Mesendoderm (in vitro differentiated cells): ENCODE data around the gene DDRGK1.

ENCODE experiments used
- DNase-seq: peaks from one replicate; pipeline ENCODE4 v3.0.0; 2013
- H2AK5ac ChIP-seq: 2 replicates; pipeline ENCODE4 v1.6.1; 2013; ENCODE audit warnings: low read length, inconsistent platforms
- H2BK120ac ChIP-seq: 2 replicates; pipeline ENCODE4 v1.6.1; 2013; ENCODE audit warnings: low read depth, mild to moderate bottlenecking, low read length, moderate library complexity, mixed read lengths
- H2BK15ac ChIP-seq: replicated peaks from 2 replicates; pipeline ENCODE4 v1.6.1; 2013; ENCODE audit warnings: low read depth, mild to moderate bottlenecking, moderate library complexity
- H2BK5ac ChIP-seq: 2 replicates; pipeline ENCODE4 v1.6.1; 2013; ENCODE audit warnings: low read length, inconsistent platforms
- H3K18ac ChIP-seq: 2 replicates; pipeline ENCODE4 v1.6.1; 2013; ENCODE audit warnings: mild to moderate bottlenecking, low read length, mixed read lengths
- H3K23ac ChIP-seq: one replicate; pipeline ENCODE4 v1.6.1; 2013; ENCODE audit warnings: low read length
- H3K27ac ChIP-seq: 2 replicates; pipeline ENCODE4 v1.5.1; 2013; ENCODE audit warnings: low read depth, mild to moderate bottlenecking, inconsistent platforms, low read length, moderate library complexity
- H3K27me3 ChIP-seq: 2 replicates; pipeline ENCODE4 v1.6.1; 2013; ENCODE audit warnings: low read length, control low read depth, mild to moderate bottlenecking, inconsistent platforms; ENCODE audit not compliant: insufficient read depth, poor library complexity
- H3K36me3 ChIP-seq: 2 replicates; pipeline ENCODE4 v1.6.1; 2013; ENCODE audit warnings: low read length, inconsistent platforms; ENCODE audit not compliant: control insufficient read depth, insufficient read depth
- H3K4ac ChIP-seq: one replicate; pipeline ENCODE4 v1.6.1; 2013; ENCODE audit warnings: low read depth, mild to moderate bottlenecking, low read length, moderate library complexity
- H3K4me1 ChIP-seq: 2 replicates; pipeline ENCODE4 v1.6.1; 2013; ENCODE audit warnings: low read depth, low read length, inconsistent platforms; ENCODE audit not compliant: control insufficient read depth
- H3K4me2 ChIP-seq: 2 replicates; pipeline ENCODE4 v1.6.1; 2013; ENCODE audit warnings: low read length
- H3K4me3 ChIP-seq: 2 replicates; pipeline ENCODE4 v1.5.1; 2013; ENCODE audit warnings: mild to moderate bottlenecking, low read length
- H3K56ac ChIP-seq: one replicate; pipeline ENCODE4 v1.6.1; 2013; ENCODE audit warnings: low read length
- H3K79me1 ChIP-seq: 2 replicates; pipeline ENCODE4 v1.6.1; 2013; ENCODE audit warnings: low read length, inconsistent platforms
- H3K79me2 ChIP-seq: 2 replicates; pipeline ENCODE4 v1.6.1; 2013; ENCODE audit warnings: mild to moderate bottlenecking, low read length; ENCODE audit not compliant: control insufficient read depth, insufficient read depth
- H3K9ac ChIP-seq: 2 replicates; pipeline ENCODE4 v1.6.1; 2013; ENCODE audit warnings: low read length, inconsistent platforms
- H4K5ac ChIP-seq: one replicate; pipeline ENCODE4 v1.6.1; 2013; ENCODE audit warnings: low read length
- H4K8ac ChIP-seq: one replicate; pipeline ENCODE4 v1.6.1; 2013; ENCODE audit warnings: low read depth, mild to moderate bottlenecking, control low read depth, low read length, moderate library complexity
- WGBS: extraction: QIAGEN DNeasy Blood & Tissue Kit; methylation state at CpG from one replicate; pipeline ENCODE4 v1.1.7; 2013; ENCODE audit warnings: low lambda C conversion rate, missing lambda C conversion rate; ENCODE audit not compliant: insufficient coverage; ENCODE audit errors: extremely low coverage; 5-methylcytosine and 5-hydroxymethylcytosine counted together

The DDRGK1 gene

GRCh38 chr20:3242172-3242692 is 37.8 kb upstream of the DDRGK1 start:
- H4K8ac ChIP-seq = no peak overlapping the region
- H2BK5ac ChIP-seq = no peak overlapping the region
- H2BK15ac ChIP-seq = no peak overlapping the region
- H3K36me3 ChIP-seq = no peaks in the 10 kb centered on the region
- no peak for DNase-seq
- H3K23ac ChIP-seq = no peak overlapping the region
- H3K79me2 ChIP-seq = no peaks in the 10 kb centered on the region
- no peaks in the 10 kb centered on the region for H3K4me1 ChIP-seq
- no peak overlapping the region for H3K4me3 ChIP-seq
- H3K56ac ChIP-seq = no peak overlapping the region
- H3K4me2 ChIP-seq = no peak overlapping the region
- no peak overlapping the region for H3K18ac ChIP-seq
- no CpG with 5 or more reads among the region's 6 CpGs for whole genome bisulfite sequencing
- peaks cover 9% of the 10 kb centered on the region for H3K27me3 ChIP-seq
- H2BK120ac ChIP-seq = no peak overlapping the region
- no peak overlapping the region for H3K4ac ChIP-seq
- no peak overlapping the region for H2AK5ac ChIP-seq
- H3K9ac ChIP-seq = no peak overlapping the region
- no peak overlapping the region for H4K5ac ChIP-seq
- no peaks in the 10 kb centered on the region for H3K79me1 ChIP-seq
- H3K27ac ChIP-seq = no peak overlapping the region

GRCh38 chr20:3240776-3241363 is 36.4 kb upstream of the DDRGK1 start:
- Histone ChIP-seq H3K27me3 (peaks cover 9% of the 10 kb centered on the region), H3K4me2 (no peak overlapping the region), H4K5ac (no peak overlapping the region), H3K23ac (no peak overlapping the region), H3K18ac (no peak overlapping the region), H3K79me2 (no peaks in the 10 kb centered on the region), H3K56ac (no peak overlapping the region), H3K9ac (no peak overlapping the region), H3K27ac (no peak overlapping the region), H2BK15ac (no peak overlapping the region), H2AK5ac (no peak overlapping the region), H3K4ac (no peak overlapping the region), H3K79me1 (no peaks in the 10 kb centered on the region), H3K36me3 (no peaks in the 10 kb centered on the region), H3K4me1 (no peaks in the 10 kb centered on the region), H3K4me3 (no peak overlapping the region), H4K8ac (no peak overlapping the region), H2BK120ac (no peak overlapping the region), H2BK5ac (no peak overlapping the region)
- DNase-seq = no peak
- no CpG with 5 or more reads among the region's 15 CpGs for WGBS

- H3K9ac ChIP-seq = peak overlapping the region; percentile 58
- H3K79me1 ChIP-seq = no peaks in the 10 kb centered on the region
- no peaks in the 10 kb centered on the region for H3K36me3 ChIP-seq
- no peak overlapping the region for H2BK15ac ChIP-seq
- no CpG with 5 or more reads among the region's 54 CpGs for WGBS
- H2AK5ac ChIP-seq = no peak overlapping the region
- peak overlapping the region; percentile 86 for H3K4me2 ChIP-seq
- no peaks in the 10 kb centered on the region for H3K4me1 ChIP-seq
- H3K23ac ChIP-seq = peak overlapping the region; percentile 56
- no peaks in the 10 kb centered on the region for H3K79me2 ChIP-seq
- peak overlapping the region; percentile 75 for H3K56ac ChIP-seq
- DNase-seq = peak; percentile 59
- peaks cover 9% of the 10 kb centered on the region for H3K27me3 ChIP-seq
- H4K5ac ChIP-seq = no peak overlapping the region
- H4K8ac ChIP-seq = no peak overlapping the region
- H3K18ac ChIP-seq = peak overlapping the region; percentile 7
- peak overlapping the region; percentile 58 for H3K4me3 ChIP-seq
- H3K27ac ChIP-seq = no peak overlapping the region
- no peak overlapping the region for H3K4ac ChIP-seq
- no peak overlapping the region for H2BK120ac ChIP-seq
- H2BK5ac ChIP-seq = no peak overlapping the region
These were observed 35.6 kb upstream of the DDRGK1 start for GRCh38 chr20:3239867-3240775.

- peak; percentile 69 for DNase-seq
- Histone ChIP-seq H3K27ac (no peak within 1 kb of the TSS), H3K18ac (peak within 1 kb of the TSS; percentile 7)
These were observed 34.8 kb upstream of the DDRGK1 start, which contains the start of gene SLC4A11 for GRCh38 chr20:3239026-3239866. TSS of gene SLC4A11 (minus strand) at chr20:3239190. CDS start at chr20:3239137, 53 bp downstream.

GRCh38 chr20:3238616-3239025 is 34.1 kb upstream of the DDRGK1 start:
- no peak overlapping the region for H2BK5ac ChIP-seq
- H2AK5ac ChIP-seq = no peak overlapping the region
- H3K27me3 ChIP-seq = peaks cover 9% of the 10 kb centered on the region
- peak overlapping the region; percentile 45 for H3K4me3 ChIP-seq
- no peaks in the 10 kb centered on the region for H3K4me1 ChIP-seq
- H3K79me2 ChIP-seq = no peaks in the 10 kb centered on the region
- H2BK15ac ChIP-seq = no peak overlapping the region
- H3K36me3 ChIP-seq = no peaks in the 10 kb centered on the region
- DNase-seq = no peak
- no peaks in the 10 kb centered on the region for H3K79me1 ChIP-seq
- peak overlapping the region; percentile 76 for H3K56ac ChIP-seq
- peak overlapping the region; percentile 24 for H3K23ac ChIP-seq
- no peak overlapping the region for H3K4ac ChIP-seq
- WGBS = no CpG with 5 or more reads among the region's 48 CpGs
- no peak overlapping the region for H4K5ac ChIP-seq
- no peak overlapping the region for H2BK120ac ChIP-seq
- H4K8ac ChIP-seq = no peak overlapping the region
- H3K18ac ChIP-seq = no peak overlapping the region
- peak overlapping the region; percentile 60 for H3K9ac ChIP-seq
- H3K27ac ChIP-seq = no peak overlapping the region
- peak overlapping the region; percentile 86 for H3K4me2 ChIP-seq

More at GRCh38 chr20:3239026-3239866, 34.8 kb upstream of the DDRGK1 start, which contains the start of gene SLC4A11:
- Histone ChIP-seq H2BK15ac (no peak within 1 kb of the TSS), H3K23ac (peak within 1 kb of the TSS; percentile 56), H4K5ac (no peak within 1 kb of the TSS), H3K4ac (no peak within 1 kb of the TSS), H3K4me3 (peak within 1 kb of the TSS; percentile 58), H3K27me3 (peaks cover 9% of the 10 kb centered on the region), H3K79me2 (no peaks in the 10 kb centered on the region), H4K8ac (no peak within 1 kb of the TSS), H2AK5ac (no peak within 1 kb of the TSS), H3K56ac (peak within 1 kb of the TSS; percentile 76), H3K36me3 (no peaks in the 10 kb centered on the region), H3K4me2 (peak within 1 kb of the TSS; percentile 86), H2BK5ac (no peak within 1 kb of the TSS), H3K79me1 (no peaks in the 10 kb centered on the region), H2BK120ac (no peak within 1 kb of the TSS), H3K4me1 (no peaks in the 10 kb centered on the region), H3K9ac (peak within 1 kb of the TSS; percentile 60)
- no CpG with 5 or more reads among the region's 107 CpGs for WGBS
